NT2/D1 (cell line): Measurements from ENCODE around the gene MOB2.
"Not testable (repeated sequence)": the region's sequence is repeated elsewhere in the genome, so short reads cannot be mapped to it uniquely, and the experiment has no call there.

Experiments used
- DNase-seq: peaks from one replicate; pipeline ENCODE4 v3.0.0-alpha.2; 2011; ENCODE audit warnings: low read depth, low spot score
- H3K27me3 ChIP-seq: 2 replicates; pipeline ENCODE4 v1.6.0; 2011; ENCODE audit warnings: mild to moderate bottlenecking; ENCODE audit not compliant: insufficient read length, insufficient read depth
- H3K36me3 ChIP-seq: 2 replicates; pipeline ENCODE4 v1.6.1; 2011; ENCODE audit warnings: mild to moderate bottlenecking, low read length, mixed read lengths; ENCODE audit not compliant: insufficient read depth, insufficient read length
- H3K4me1 ChIP-seq: 2 replicates; pipeline ENCODE4 v1.5.1; 2011; ENCODE audit not compliant: insufficient read depth, insufficient read length
- H3K4me3 ChIP-seq: 2 replicates; pipeline ENCODE4 v1.5.1; 2011; ENCODE audit warnings: low read depth; ENCODE audit not compliant: insufficient read length
- H3K9ac ChIP-seq: 2 replicates; pipeline ENCODE4 v1.6.0; 2011; ENCODE audit warnings: low read depth; ENCODE audit not compliant: insufficient read length
- H3K9me3 ChIP-seq: 2 replicates; pipeline ENCODE4 v1.5.1; 2011; ENCODE audit warnings: mild to moderate bottlenecking, low read length; ENCODE audit not compliant: insufficient read depth
- SUZ12 ChIP-seq: IDR thresholded peaks from 2 replicates; pipeline ENCODE4 v1.6.1; 2011; ENCODE audit not compliant: insufficient read length, insufficient read depth; ENCODE audit errors: extremely low read depth
- YY1 ChIP-seq: IDR thresholded peaks from 2 replicates; pipeline ENCODE4 v1.6.1; 2011; ENCODE audit not compliant: insufficient read length, insufficient read depth
- ZNF274 ChIP-seq: IDR thresholded peaks from 2 replicates; pipeline ENCODE4 v1.6.1; 2011; ENCODE audit warnings: mild to moderate bottlenecking, low read depth, low read length

Gene MOB2

DNA sequence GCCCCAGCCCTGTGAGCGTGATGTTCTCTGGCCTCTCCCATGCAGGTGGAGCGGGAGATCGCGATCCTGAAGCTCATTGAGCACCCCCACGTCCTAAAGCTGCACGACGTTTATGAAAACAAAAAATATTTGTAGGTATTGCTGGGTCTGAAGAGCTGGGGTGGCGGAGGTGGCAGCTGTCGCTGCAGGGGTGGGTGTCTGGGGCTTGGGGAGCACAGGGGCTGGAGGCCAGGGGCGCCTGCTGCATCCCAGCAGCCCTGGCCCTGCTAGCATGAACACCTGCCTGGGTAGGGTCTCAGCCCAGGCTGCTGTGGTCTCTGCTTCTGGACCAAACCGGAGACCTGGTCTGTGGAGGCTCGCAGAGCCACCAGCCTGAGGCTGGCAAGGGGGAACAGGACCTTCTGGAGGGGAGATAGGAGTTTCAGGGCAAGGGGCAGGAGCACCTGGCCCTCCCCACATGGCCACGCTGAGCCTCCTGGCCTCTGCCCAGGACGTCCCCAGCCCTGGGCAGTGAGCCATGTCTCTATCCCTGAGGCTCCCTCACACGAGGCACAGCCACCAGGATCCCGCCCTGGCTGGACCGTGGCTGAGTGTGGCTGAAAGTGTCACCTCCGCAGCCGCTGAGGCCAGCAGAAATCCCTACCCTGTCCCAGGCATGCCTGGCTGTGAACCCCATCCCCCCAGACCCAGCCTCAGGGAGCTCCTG lies 48.2 kb downstream of the MOB2 start:
- no peak for DNase-seq
- Histone ChIP-seq H3K9me3 (no peaks in the 10 kb centered on the region), H3K27me3 (no peaks in the 10 kb centered on the region), H3K4me1 (peaks cover 33% of the 10 kb centered on the region), H3K4me3 (no peak overlapping the region), H3K36me3 (no peaks in the 10 kb centered on the region), H3K9ac (peak overlapping the region; percentile 64)
- no peak for TF ChIP-seq SUZ12

DNA sequence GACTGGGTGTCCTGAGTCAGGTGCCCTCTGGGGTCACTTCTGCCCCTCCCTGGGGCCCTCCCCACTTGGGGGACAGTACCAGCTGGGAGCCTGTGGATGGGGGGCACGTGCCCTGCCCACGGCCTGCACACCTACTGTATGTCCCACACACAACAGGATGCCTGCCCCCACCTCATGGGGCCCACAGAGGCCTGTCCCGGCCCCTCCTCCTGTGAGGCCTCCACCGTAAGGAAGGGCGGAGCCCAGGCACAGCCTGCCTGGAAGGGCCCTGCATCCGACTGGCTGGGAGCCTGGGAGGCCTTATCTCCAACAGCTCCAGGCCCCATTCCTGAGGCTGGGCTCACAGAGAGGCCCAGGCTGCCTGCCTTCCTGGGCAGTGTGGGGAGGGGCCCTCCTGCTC lies 49.1 kb downstream of the MOB2 start:
- Histone ChIP-seq H3K9me3 (no peaks in the 10 kb centered on the region), H3K9ac (peak overlapping the region; percentile 9), H3K36me3 (no peaks in the 10 kb centered on the region), H3K4me1 (peaks cover 33% of the 10 kb centered on the region), H3K27me3 (no peaks in the 10 kb centered on the region), H3K4me3 (no peak overlapping the region)
- no peak for TF ChIP-seq ZNF274
- no peak for TF ChIP-seq SUZ12
- TF ChIP-seq YY1: no peak
- DNase-seq: no peak

DNA sequence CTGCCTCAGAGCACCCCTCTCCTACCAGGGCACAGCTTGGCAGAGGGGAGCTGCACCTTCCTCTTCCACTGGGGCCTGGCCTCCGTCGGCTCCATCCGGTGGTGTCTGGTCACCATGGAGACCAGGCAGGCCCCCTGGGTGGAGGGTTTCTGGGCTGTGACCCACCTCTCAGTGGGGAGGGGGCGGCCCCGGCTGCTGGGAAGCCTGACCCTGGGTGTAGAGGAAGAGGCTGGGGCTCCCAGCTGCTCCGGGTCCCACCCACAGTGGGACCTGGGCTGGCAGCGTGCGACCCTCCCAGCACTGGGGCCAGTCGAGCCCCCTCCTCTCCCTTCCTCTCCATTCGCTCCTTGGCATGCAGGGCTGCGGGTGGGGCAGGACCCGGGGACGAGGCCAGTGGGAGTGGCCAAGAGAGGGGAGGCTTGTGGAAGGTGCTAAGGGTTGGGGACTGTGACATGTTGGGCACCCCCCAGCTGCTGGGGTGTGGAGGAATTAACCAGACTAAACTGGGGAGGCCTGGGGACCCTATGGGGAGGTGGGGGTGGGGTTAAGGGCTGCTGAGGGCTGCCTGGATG lies 50.0 kb downstream of the MOB2 start:
- H3K9ac ChIP-seq: no peak overlapping the region
- peaks cover 30% of the 10 kb centered on the region for H3K4me1 ChIP-seq
- H3K27me3 ChIP-seq: no peaks in the 10 kb centered on the region
- H3K36me3 ChIP-seq: no peaks in the 10 kb centered on the region
- no peak overlapping the region for H3K4me3 ChIP-seq
- no peak for DNase-seq
- no peak for TF ChIP-seq SUZ12
- no peaks in the 10 kb centered on the region for H3K9me3 ChIP-seq

DNA sequence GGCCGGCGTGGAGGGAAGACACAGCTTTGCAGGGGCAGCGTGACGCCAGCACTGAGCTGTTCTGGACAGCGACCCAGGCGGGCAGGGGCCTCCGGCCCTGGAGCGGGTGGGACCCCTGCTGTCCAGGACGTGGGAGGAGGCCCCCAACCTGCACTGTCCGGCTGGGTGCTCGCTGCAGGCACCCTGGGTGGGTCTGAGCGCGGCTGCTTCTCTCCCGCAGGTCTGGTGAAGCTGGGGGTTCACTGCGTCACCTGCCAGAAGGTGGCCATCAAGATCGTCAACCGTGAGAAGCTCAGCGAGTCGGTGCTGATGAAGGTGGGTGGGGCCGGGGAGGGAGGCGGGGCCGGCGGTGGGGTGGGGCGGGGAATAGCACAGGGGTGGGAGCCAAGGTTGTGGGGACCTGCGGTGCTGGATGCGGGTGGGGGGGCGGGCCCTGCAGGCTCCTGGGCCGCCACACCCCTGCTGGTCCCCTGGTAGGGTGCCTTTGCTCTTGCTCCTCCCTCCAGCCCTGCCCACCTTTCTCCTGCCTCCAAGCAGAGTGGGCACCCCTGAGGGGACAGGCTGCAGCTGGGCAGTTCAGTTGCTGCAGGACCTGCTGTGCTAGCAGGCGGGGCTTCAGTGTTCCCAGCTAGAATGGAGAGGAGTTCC lies 50.6 kb downstream of the MOB2 start:
- no peaks in the 10 kb centered on the region for H3K27me3 ChIP-seq
- TF ChIP-seq ZNF274: no peak
- no peak for TF ChIP-seq SUZ12
- no peak for TF ChIP-seq YY1
- no peak overlapping the region for H3K9ac ChIP-seq
- no peak overlapping the region for H3K4me3 ChIP-seq
- H3K36me3 ChIP-seq: no peaks in the 10 kb centered on the region
- DNase-seq: no peak
- no peaks in the 10 kb centered on the region for H3K9me3 ChIP-seq
- H3K4me1 ChIP-seq: peaks cover 30% of the 10 kb centered on the region

DNA sequence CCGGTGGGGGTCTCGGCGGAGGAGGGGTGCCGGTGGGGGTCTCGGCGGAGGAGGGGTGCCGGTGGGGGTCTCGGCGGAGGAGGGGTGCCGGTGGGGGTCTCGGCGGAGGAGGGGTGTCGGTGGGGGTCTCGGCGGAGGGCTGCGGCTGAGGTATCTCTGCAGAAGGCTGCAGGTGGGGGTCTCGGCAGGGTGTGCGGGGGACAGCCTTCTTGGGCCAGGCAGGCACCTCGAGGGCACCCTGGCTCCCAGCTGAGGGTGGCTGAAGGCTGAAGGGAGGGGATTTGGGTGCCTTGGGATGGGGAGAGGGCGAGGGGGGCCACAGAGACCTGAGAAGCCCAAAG lies 51.1 kb downstream of the MOB2 start:
- not testable (repeated sequence) for H3K36me3 ChIP-seq, H3K27me3 ChIP-seq, H3K4me3 ChIP-seq, H3K9me3 ChIP-seq, DNase-seq, H3K9ac ChIP-seq
- H3K4me1 ChIP-seq: peaks cover 30% of the 10 kb centered on the region

DNA sequence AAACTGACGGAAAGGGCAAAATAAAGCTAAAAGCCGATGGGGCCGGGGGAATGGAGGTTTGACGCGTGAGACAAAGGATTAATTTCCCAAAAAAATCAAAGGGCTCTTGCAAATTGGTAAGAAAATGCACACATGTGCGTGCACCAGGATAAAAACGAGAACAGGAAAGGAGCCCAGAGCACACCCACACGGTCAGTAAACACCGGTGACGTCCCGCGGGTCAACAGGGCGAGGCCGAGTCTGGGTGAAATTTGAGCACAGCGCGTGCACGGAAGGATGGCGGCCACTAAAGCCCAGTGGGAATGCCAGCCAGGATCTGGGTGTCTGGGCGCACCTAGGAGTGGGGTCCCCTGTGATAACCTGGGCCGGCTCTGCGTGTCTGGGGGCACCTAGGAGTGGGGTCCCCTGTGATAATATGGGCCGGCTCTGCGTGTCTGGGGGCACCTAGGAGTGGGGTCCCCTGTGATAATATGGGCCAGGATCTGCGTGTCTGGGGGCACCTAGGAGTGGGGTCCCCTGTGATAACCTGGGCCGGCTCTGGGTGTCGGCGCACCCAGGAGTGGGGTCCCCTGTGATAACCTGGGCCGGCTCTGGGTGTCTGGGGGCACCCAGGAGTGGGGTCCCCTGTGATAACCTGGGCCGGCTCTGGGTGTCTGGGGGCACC lies 52.5 kb downstream of the MOB2 start:
- no peak for DNase-seq
- TF ChIP-seq ZNF274: no peak
- Histone ChIP-seq H3K9ac (no peak overlapping the region), H3K4me1 (peaks cover 30% of the 10 kb centered on the region), H3K27me3 (no peaks in the 10 kb centered on the region), H3K9me3 (no peaks in the 10 kb centered on the region), H3K4me3 (no peak overlapping the region), H3K36me3 (no peaks in the 10 kb centered on the region)

DNA sequence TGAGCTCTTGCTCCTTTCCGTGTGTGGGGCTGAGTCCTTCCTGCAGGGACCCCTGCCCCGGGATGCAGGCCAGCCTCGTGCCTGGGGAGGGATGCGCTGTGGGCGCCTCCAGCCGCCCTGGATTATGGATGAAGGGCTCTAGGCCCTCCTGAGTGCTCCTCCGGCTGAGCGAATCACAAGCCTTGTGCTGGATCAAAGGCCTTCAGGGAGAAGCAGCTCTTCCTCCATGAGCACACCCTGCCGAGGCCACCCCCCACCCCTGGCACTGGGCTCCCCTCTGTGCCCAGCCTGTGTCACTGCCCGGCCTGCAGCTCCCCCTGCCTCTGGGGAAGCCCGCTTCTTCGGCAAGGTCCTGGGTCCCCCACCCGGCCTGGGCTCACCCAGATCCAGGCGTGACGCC lies 53.0 kb downstream of the MOB2 start:
- Histone ChIP-seq H3K9me3 (no peaks in the 10 kb centered on the region), H3K36me3 (no peaks in the 10 kb centered on the region), H3K4me3 (no peak overlapping the region), H3K27me3 (no peaks in the 10 kb centered on the region), H3K9ac (no peak overlapping the region), H3K4me1 (peaks cover 27% of the 10 kb centered on the region)
- TF ChIP-seq ZNF274: no peak
- no peak for DNase-seq
